ENCODE results near the gene TMEM132D.

Gene TMEM132D

DNA sequence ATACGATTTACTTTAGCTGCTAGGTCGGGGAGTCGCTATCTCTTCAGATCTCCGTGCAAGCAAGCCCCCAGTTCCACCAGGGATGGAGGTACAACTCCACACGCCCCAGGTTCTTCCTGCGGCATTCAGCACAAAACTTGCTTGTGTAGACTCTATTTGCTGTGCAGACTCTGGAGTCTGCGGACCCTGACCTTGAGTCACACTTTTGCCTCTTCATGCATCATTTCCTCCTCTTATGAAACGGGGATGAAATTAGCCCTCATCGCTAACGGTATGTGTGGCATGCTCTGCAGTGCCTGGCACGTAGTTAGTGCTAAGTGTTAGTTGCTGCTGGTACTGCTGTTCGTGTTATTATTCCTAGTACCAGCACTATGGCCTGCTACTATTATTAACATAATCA is 84.4 kb downstream of the TMEM132D start:
- no peak overlapping the region for H3K4me3 ChIP-seq (ENCODE audit: control insufficient read depth, low read depth, low read length)
- DNase-seq (ENCODE audit: low read depth) = no peak
- TF ChIP-seq, protein P1, sequence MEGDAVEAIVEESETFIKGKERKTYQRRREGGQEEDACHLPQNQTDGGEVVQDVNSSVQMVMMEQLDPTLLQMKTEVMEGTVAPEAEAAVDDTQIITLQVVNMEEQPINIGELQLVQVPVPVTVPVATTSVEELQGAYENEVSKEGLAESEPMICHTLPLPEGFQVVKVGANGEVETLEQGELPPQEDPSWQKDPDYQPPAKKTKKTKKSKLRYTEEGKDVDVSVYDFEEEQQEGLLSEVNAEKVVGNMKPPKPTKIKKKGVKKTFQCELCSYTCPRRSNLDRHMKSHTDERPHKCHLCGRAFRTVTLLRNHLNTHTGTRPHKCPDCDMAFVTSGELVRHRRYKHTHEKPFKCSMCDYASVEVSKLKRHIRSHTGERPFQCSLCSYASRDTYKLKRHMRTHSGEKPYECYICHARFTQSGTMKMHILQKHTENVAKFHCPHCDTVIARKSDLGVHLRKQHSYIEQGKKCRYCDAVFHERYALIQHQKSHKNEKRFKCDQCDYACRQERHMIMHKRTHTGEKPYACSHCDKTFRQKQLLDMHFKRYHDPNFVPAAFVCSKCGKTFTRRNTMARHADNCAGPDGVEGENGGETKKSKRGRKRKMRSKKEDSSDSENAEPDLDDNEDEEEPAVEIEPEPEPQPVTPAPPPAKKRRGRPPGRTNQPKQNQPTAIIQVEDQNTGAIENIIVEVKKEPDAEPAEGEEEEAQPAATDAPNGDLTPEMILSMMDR (conservative IDR thresholded peaks at IDR 0.05; ENCODE audit: control insufficient read depth, insufficient read depth, low read depth, low read length) = no peak

DNA sequence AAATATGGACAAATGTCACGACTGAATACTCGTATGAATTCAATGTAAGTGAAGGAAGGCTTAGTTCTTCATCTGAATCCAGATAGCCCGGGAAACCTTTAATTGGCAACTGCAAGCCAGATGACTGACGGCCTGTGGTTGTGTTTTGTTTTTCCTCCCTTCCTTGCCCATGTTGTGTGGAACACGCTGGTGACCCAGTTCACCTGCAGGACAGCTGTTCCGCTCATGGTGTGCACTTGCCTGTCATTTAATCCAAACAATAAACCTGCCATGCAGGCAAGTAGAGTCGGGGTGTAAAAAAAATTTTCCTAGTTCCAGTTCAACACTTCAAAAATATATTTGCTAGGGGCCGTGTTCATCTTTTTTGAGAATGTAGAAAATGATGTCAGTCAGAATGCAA is 88.0 kb downstream of the TMEM132D start:
- TF ChIP-seq, protein P1 (conservative IDR thresholded peaks at IDR 0.05; ENCODE audit: control insufficient read depth, insufficient read depth, low read depth, low read length) = no peak
- DNase-seq (ENCODE audit: low read depth) = no peak
- no peak overlapping the region for H3K4me3 ChIP-seq (ENCODE audit: control insufficient read depth, low read depth, low read length)

DNA sequence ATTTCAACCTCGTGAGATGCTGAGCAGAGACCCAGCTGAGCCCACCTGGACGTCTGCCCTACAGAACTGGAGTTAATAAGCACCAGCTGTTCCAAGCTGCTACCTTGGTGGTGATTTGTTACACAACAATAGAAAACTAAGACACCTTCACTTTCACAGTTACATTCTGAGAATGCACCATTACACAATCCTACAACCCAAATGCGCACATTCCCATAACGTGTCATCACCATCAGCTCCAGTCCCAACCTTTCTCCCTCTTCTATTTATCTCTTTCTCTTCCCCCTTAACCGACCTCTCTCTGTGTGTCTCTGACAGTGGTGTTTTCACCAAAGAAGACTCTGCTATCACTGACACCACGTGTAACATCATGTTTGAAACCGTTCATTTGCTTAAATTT is 91.9 kb downstream of the TMEM132D start:
- no peak for DNase-seq (ENCODE audit: low read depth)
- H3K4me3 ChIP-seq (ENCODE audit: control insufficient read depth, low read depth, low read length) = no peak overlapping the region
- TF ChIP-seq, protein P1 (conservative IDR thresholded peaks at IDR 0.05; ENCODE audit: control insufficient read depth, insufficient read depth, low read depth, low read length) = no peak

DNA sequence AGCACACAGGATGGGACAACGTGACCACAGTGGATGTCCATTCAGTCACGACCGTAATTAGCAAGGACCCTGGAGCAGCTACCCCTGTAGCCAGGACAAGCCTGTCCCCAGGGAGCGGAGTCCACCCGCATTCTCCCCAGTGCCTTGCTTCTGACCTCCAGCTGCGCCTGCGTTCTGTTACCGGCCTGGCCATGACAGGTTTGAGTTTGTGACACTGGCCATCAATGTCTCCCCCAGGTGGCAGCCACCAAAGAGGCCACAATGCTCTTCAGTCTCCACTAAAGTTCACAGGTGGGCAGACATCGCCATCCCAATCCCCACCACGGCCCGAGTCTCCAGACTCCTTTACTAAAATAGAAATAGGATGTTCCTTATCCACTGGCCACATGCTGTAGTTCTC is 96.7 kb downstream of the TMEM132D start:
- TF ChIP-seq, protein P1 (conservative IDR thresholded peaks at IDR 0.05; ENCODE audit: control insufficient read depth, insufficient read depth, low read depth, low read length) = no peak
- H3K4me3 ChIP-seq (ENCODE audit: control insufficient read depth, low read depth, low read length) = no peak overlapping the region
- DNase-seq (ENCODE audit: low read depth) = no peak

DNA sequence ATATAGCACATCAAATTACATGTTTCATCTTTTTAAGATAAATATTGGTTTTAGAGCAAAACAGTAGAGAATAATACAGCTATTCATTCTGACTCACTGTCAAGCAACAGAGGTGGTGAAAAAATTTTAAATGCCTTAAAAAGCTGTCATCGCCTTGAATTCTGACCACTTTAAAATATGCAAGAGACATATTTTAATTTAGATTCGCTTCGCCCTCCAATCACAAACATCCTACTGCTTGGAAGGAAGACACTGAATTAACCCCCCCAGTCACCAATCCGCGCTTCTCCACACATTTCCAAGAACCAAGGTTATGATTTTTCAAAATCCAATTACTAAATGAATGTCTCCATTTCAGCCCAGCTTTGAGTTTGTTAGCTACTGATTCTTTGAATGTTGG is 112.4 kb downstream of the TMEM132D start:
- TF ChIP-seq, protein P1 (conservative IDR thresholded peaks at IDR 0.05; ENCODE audit: control insufficient read depth, insufficient read depth, low read depth, low read length) = no peak
- no peak overlapping the region for H3K4me3 ChIP-seq (ENCODE audit: control insufficient read depth, low read depth, low read length)
- DNase-seq (ENCODE audit: low read depth) = no peak

DNA sequence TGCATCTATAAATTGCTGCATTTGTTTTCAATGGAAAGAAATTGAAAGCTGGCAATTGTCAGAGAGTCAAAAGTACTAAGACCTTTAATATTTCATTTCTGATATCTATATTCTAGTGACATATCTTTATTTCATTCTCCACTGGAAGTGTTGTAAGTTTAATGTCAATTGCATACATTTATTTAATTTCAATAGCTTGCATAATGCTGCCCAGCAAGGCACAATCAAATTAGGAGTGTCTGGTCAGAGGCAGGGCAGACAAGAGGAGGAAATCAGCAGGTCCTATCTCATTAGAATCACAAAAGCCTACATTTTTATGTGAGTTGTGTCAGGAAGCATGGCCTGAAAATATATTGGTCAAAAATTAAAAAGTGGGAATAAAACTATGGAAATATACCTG is 112.9 kb downstream of the TMEM132D start:
- H3K4me3 ChIP-seq (ENCODE audit: control insufficient read depth, low read depth, low read length) = no peak overlapping the region
- TF ChIP-seq, protein P1 (conservative IDR thresholded peaks at IDR 0.05; ENCODE audit: control insufficient read depth, insufficient read depth, low read depth, low read length) = no peak
- DNase-seq (ENCODE audit: low read depth) = no peak

DNA sequence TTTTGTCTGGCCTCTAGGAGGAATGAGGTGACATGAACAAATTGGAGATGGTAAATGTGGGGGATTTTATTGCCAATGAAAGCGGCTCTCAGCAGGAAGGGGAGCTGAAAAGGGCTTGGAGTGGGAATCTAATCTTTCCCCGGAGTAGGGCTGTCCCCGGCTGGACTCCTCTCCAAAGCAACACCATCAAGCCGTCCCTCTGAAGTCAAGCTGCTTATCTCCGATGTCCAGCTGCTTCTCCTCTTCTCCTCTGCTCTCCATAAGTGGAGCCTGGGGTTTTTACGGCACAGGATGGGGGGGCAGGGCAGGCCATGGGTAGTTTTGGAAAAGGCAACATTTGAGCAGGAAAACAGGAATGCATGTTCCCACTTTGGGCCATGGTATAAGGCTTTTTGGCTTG is 113.5 kb downstream of the TMEM132D start:
- no peak overlapping the region for H3K4me3 ChIP-seq (ENCODE audit: control insufficient read depth, low read depth, low read length)
- TF ChIP-seq, protein P1 (conservative IDR thresholded peaks at IDR 0.05; ENCODE audit: control insufficient read depth, insufficient read depth, low read depth, low read length) = no peak
- no peak for DNase-seq (ENCODE audit: low read depth)

Measured in fibroblast of mammary gland (primary cell).